Glomerular endothelial cell (primary cell): Measurements from ENCODE around the gene ABCD3. TPM values are rescaled to one million over a fixed set of nuclear protein-coding genes. Genes with fewer than 3 reads are reported as not detected.
A peak's percentile ranks its signal among the peaks of the same experiment; 100 is the strongest.
"Not testable (repeated sequence)": the region's sequence is repeated elsewhere in the genome, so short reads cannot be mapped to it uniquely, and the experiment has no call there.

ENCODE experiments used
- DNase-seq: peaks from one replicate; pipeline ENCODE4 v3.0.0-alpha.2; 2011; ENCODE audit warnings: low read depth, low spot score; ENCODE audit errors: extremely low read depth
- total RNA-seq: library from RNA; depleted of rRNA; stranded (reverse); fragments of >200 nt; gene quantifications from 2 replicates; pipeline ENCODE4 v1.2.3, GENCODE V29; 2015

Gene ABCD3
- total RNA-seq, 1 donor from 2014 or later = 18.7 TPM

DNA sequence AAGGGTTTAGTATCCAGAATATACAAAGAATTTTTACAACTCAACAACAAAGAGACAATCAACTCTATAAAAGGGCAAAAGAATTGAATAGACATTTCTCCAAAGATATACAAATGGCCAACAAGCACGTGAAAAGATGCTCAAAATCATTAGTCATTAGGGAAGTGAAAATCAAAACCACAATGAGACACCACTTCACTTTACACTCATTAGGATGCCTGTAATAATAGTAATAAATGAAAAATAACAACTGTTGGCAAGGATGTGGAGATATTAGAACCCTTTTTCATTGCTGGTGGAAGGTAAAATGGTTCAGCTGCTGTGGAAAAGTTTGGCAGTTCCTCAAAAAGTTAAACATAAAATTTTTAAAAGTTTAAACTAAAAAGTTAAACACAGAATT, 7.0 kb upstream of the ABCD3 start:
- no peak for DNase-seq

DNA sequence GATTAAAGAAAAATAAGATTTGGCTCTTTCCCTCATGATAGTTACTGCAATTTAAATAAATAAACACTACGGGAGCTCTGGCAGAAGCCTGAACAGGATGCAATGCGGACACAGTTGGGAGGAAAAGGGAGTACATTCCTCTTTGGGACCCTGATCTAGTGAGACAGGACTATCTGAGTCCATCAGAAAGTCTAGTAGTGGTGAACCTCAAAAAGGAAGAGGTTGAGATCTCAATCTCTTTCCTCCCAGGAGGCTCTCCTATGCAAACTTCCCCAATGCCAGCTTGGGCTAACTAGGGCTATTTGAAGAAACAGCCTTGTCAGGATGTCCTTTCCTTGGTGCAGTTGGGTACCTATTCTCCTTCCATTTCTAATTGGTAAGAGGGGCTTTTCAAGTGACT, 4.9 kb upstream of the ABCD3 start:
- DNase-seq = no peak

DNA sequence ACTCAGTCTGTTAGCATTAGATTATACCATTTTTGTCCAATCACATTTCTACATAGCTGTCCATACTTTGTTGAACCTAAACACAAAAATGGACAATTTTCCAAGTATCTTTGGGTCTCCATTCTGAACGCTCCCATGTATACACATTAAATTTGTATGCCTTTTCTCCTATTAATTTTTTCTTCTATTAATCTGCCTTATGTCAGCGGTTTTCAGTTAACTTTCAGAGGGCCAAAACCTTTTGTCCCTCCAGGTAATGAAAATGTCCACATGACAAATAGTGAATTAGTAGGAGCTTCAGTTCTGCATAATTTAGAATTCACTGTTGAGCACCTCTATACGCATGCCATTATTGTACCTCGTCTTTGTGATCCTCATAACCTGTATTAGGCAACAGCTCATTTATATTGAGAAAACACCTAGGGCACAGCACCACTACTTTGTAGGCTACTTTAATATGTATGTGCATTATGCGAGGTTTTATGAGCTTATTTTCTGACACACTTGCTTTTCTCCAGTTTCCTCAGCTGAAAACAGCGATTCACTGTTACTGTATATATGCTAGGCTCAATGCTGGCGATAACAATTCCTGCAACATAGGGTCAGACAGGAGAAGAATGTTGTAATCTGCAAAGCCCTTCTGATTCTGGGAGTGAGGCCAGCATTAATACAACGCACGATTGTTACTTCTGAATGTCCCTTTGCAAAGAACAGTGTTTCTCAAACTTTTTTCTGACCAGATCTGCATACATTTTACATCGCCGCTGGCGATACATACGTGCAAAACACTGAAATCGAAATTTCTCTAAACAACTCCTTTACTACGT, 1.1 kb upstream of the ABCD3 start:
- peak; percentile 22 for DNase-seq

- no peak for DNase-seq
These were observed 536 bp upstream of the ABCD3 start for GRCh38 chr1:94417728-94417977.

- no peak for DNase-seq
These were observed 771 bp downstream of the ABCD3 start for GRCh38 chr1:94418664-94419655.

- no peak for DNase-seq
These were observed 4.1 kb downstream of the ABCD3 start for GRCh38 chr1:94422115-94422820.

DNA sequence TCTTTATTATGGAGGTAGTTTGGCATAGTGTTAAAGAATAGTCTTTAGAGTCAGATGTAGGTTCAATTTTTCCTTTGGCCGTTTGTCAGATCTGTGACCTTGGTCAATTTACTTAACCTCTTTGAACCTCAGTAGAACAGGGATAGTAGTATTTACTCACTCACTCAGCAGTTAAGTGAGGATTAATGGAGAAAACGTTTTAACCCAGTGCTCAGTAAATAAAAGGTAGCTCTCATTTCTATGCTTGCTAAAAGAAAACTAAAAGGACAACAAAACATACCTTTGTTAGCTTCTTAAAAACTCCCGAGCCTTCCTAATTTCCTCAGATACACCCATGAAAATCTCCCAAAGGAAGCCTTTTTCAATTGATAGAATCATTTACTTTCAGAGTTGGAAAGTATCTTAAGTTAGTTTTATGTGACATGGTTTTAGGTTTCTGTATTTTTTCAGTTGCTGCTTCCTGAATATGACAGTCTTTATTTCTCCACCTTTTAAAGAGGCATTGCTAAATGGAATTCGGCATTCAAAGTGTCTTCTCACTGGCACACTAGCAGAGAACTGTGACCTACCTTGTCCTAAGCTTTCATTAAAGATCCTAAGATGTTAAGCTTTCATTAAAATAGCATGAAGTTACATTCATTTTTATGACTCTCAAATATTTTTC, 7.8 kb downstream of the ABCD3 start:
- no peak for DNase-seq

DNA sequence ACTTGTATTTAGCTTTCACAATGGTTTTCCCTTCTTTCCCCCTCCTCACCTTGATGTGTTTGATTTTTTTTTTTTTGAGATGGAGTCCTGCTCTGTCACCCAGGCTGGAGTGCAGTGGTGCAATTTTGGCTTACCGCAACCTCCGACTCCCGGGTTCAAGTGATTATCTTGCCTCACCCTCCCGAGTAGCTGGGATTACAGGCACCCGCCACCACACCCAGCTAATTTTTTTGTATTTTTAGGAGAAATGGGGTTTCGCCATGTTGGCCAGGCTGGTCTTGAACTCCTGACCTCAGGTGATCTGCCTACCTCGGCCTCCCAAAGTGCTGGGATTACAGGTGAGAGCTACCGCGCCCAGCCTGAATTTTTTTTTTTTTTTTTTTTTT, 8.3 kb downstream of the ABCD3 start:
- not testable (repeated sequence) for DNase-seq

- no peak for DNase-seq
These were observed 10.3 kb downstream of the ABCD3 start for GRCh38 chr1:94428441-94428840.

- DNase-seq = not testable (repeated sequence)
These were observed 10.8 kb downstream of the ABCD3 start for GRCh38 chr1:94428927-94429528.

- DNase-seq = not testable (repeated sequence)
These were observed 11.9 kb downstream of the ABCD3 start for GRCh38 chr1:94430066-94430465.

GRCh38 chr1:94433866-94434265, 15.7 kb downstream of the ABCD3 start:
- no peak for DNase-seq

DNA sequence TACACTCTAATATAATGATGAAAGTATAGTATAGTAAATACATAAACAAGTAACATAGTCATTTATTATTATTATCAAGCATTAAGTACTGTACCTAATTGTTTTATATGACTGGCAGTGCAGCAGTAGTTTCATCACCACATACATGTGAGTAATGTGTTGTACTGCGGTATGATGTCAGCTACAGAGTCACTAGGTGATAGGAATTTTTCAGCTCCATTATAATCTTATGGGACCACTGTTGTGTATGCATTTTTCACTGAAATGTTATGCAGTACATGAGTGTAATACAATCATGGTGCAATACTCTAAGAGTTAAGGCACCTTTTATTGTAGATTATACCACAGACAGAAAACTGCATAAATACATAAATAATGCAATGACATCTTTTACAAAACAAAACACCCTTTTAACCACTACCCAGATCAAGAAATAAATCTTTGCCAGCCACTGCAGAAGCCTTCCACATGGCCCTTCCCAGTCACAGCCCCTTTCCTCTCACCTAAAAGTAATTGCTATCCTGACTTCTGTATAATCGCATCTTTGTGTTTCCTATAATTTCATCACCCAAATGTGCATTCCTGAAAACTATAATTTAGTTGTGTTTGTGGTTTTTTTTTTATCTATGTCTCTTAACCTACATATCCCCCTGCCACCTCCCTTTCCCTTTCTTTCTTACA, 16.3 kb downstream of the ABCD3 start:
- DNase-seq = no peak

- no peak for DNase-seq
These were observed 20.6 kb downstream of the ABCD3 start for GRCh38 chr1:94438692-94439276.

GRCh38 chr1:94440088-94440487, 21.9 kb downstream of the ABCD3 start:
- DNase-seq = no peak

DNA sequence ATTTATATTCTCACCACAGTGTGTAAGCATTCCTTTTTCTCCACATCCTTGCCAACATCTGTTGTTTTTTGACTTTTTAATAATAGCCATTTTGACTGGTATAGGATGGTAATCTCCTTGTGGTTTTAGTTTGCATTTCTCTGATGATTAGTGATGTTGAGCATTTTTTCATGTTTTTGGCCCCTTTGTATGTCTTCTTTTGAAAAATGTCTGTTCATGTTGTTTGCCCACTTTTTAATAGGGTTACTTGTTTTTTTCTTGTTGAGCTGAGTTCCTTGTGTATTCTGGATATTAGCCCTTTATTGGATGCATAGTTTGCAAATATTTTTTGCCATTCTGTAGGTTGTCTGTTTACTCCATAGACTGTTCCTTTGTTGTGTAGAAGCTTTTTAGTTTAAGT, 24.9 kb downstream of the ABCD3 start:
- not testable (repeated sequence) for DNase-seq

GRCh38 chr1:94444819-94445218, 26.6 kb downstream of the ABCD3 start:
- not testable (repeated sequence) for DNase-seq

DNA sequence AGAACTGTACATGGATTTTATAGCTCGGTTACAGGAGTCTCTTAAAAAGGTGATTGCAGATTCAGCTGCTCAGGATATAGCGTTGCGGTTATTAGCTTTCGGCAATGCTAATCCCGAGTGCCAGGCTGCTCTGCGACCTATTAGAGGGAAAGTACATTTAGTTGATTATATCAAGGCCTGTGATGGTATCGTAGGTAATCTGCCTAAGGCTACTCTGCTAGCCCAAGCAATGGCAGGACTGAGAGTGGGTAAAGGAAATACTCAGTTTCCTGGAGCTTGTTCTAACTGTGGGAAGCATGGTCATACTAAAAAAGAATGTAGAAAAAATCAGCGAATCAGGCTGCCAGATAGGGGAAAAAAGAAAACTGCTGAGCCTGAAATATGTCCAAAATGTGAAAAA, 27.5 kb downstream of the ABCD3 start:
- DNase-seq = not testable (repeated sequence)

GRCh38 chr1:94446177-94446576, 28.0 kb downstream of the ABCD3 start:
- DNase-seq = not testable (repeated sequence)
